CD4-positive, alpha-beta T cell treated with Interleukin-6 for 4 hours (primary cell): ENCODE measurements around the gene MRPL36.
A peak's percentile ranks its signal among the peaks of the same experiment; 100 is the strongest.
"Not testable (repeated sequence)": the region's sequence is repeated elsewhere in the genome, so short reads cannot be mapped to it uniquely, and the experiment has no call there.

Source experiments
- DNase-seq: peaks from one replicate; pipeline ENCODE4 v3.0.0-alpha.2; 2020; ENCODE audit warnings: mixed read lengths

MRPL36 gene

GRCh38 chr5:1795506-1795905, 4.1 kb downstream of the MRPL36 start:
- DNase-seq: no peak

- no peak for DNase-seq
Observed at GRCh38 chr5:1794901-1795290, 4.7 kb downstream of the MRPL36 start.

- DNase-seq: no peak
Observed at GRCh38 chr5:1793966-1794900, 5.4 kb downstream of the MRPL36 start.

GRCh38 chr5:1793301-1793740, 6.3 kb downstream of the MRPL36 start:
- no peak for DNase-seq

- DNase-seq: peak; percentile 82
Observed at GRCh38 chr5:1792842-1793266, 6.8 kb downstream of the MRPL36 start.

GRCh38 chr5:1791176-1791575, 8.5 kb downstream of the MRPL36 start:
- no peak for DNase-seq

- DNase-seq: no peak
Observed at GRCh38 chr5:1789834-1790471, 9.7 kb downstream of the MRPL36 start.

- DNase-seq: not testable (repeated sequence)
Observed at GRCh38 chr5:1789438-1789833, 10.2 kb downstream of the MRPL36 start.

- no peak for DNase-seq
Observed at GRCh38 chr5:1788828-1789227, 10.8 kb downstream of the MRPL36 start.

- DNase-seq: no peak
Observed at GRCh38 chr5:1788200-1788599, 11.4 kb downstream of the MRPL36 start.

- DNase-seq: no peak
Observed at GRCh38 chr5:1787472-1788047, 12.1 kb downstream of the MRPL36 start.

GRCh38 chr5:1786621-1787471, 12.8 kb downstream of the MRPL36 start:
- DNase-seq: no peak

- no peak for DNase-seq
Observed at GRCh38 chr5:1785984-1786383, 13.7 kb downstream of the MRPL36 start.

- DNase-seq: no peak
Observed at GRCh38 chr5:1785062-1785461, 14.6 kb downstream of the MRPL36 start.

- no peak for DNase-seq
Observed at GRCh38 chr5:1784197-1785050, 15.2 kb downstream of the MRPL36 start.

- no peak for DNase-seq
Observed at GRCh38 chr5:1783216-1783554, 16.5 kb downstream of the MRPL36 start.

GRCh38 chr5:1782385-1783215, 17.0 kb downstream of the MRPL36 start:
- no peak for DNase-seq

- no peak for DNase-seq
Observed at GRCh38 chr5:1781726-1782384, 17.8 kb downstream of the MRPL36 start.

GRCh38 chr5:1781107-1781506, 18.5 kb downstream of the MRPL36 start:
- no peak for DNase-seq

- no peak for DNase-seq
Observed at GRCh38 chr5:1780614-1780930, 19.1 kb downstream of the MRPL36 start.
